DND-41 (cell line): ENCODE data around the gene GREB1L.

ENCODE experiments used
- ATAC-seq: fragments of 200-7000 bp; cut with Tn5 transposase; 3 replicates; pipeline ENCODE4 v1.9.1; 2021; ENCODE audit warnings: low read depth; ENCODE audit not compliant: insufficient read depth
- DNase-seq: peaks from one replicate; pipeline ENCODE4 v3.0.0-alpha.2; 2020
- H2AFZ ChIP-seq: 2 replicates; pipeline ENCODE4 v1.6.0; 2012; ENCODE audit warnings: low read depth, low read length
- H3K27ac ChIP-seq: 2 replicates; pipeline ENCODE4 v1.5.1; 2012; ENCODE audit warnings: low read length, inconsistent platforms
- H3K27me3 ChIP-seq: fragments of 200-600 bp; sonication (generic); 2 replicates; pipeline ENCODE4 v1.6.0; 2012; ENCODE audit warnings: low read length, mild to moderate bottlenecking, inconsistent platforms; ENCODE audit not compliant: insufficient read depth, poor library complexity
- H3K36me3 ChIP-seq: 2 replicates; pipeline ENCODE4 v1.5.1; 2012; ENCODE audit warnings: low read length, inconsistent platforms; ENCODE audit not compliant: insufficient read depth
- H3K4me1 ChIP-seq: 2 replicates; pipeline ENCODE4 v1.5.1; 2012; ENCODE audit warnings: mild to moderate bottlenecking, low read length; ENCODE audit not compliant: insufficient read depth
- H3K4me2 ChIP-seq: 2 replicates; pipeline ENCODE4 v1.6.0; 2012; ENCODE audit warnings: mild to moderate bottlenecking, moderate library complexity, low read length, inconsistent platforms; ENCODE audit not compliant: insufficient read depth
- H3K4me3 ChIP-seq, 2 experiments: fragments of 200-600 bp in 1 of 2; shearing (Covaris generic) in 1 of 2; 2 replicates each; pipeline ENCODE4 v1.5.1; 2012 to 2016; ENCODE audit warnings: inconsistent platforms in 2 of 2, low read length in 2 of 2, mild to moderate bottlenecking in 2 of 2, low read depth in 1 of 2, moderate library complexity in 1 of 2
- H3K79me2 ChIP-seq: 2 replicates; pipeline ENCODE4 v1.6.0; 2012; ENCODE audit warnings: low read length, inconsistent platforms; ENCODE audit not compliant: insufficient read depth
- H3K9ac ChIP-seq: 2 replicates; pipeline ENCODE4 v1.6.0; 2012; ENCODE audit warnings: low read depth, mild to moderate bottlenecking, inconsistent platforms, low read length, moderate library complexity
- H3K9me3 ChIP-seq: 2 replicates; pipeline ENCODE4 v1.5.1; 2012; ENCODE audit warnings: low read length, moderate library complexity, mild to moderate bottlenecking, inconsistent platforms; ENCODE audit not compliant: insufficient read depth, severe bottlenecking
- H4K20me1 ChIP-seq: 2 replicates; pipeline ENCODE4 v1.6.0; 2012; ENCODE audit warnings: low read length; ENCODE audit not compliant: insufficient read depth
- EZH2 ChIP-seq: IDR thresholded peaks from 3 replicates; pipeline ENCODE4 v1.6.1; 2012; ENCODE audit warnings: borderline replicate concordance, low read depth, mild to moderate bottlenecking, moderate library complexity, low read length, inconsistent platforms; ENCODE audit not compliant: severe bottlenecking
- TF ChIP-seq, protein P1 (sequence below): IDR thresholded peaks from 2 replicates; pipeline ENCODE4 v1.5.1; 2012; ENCODE audit warnings: borderline replicate concordance, low read length, moderate library complexity, mild to moderate bottlenecking; ENCODE audit not compliant: poor library complexity, severe bottlenecking; ENCODE audit errors: extremely low read depth

Gene GREB1L

GRCh38 chr18:21468514-21469164 lies 226.6 kb downstream of the GREB1L start:
- peaks cover 12% of the 10 kb centered on the region for H3K27me3 ChIP-seq
- TF ChIP-seq, protein P1, sequence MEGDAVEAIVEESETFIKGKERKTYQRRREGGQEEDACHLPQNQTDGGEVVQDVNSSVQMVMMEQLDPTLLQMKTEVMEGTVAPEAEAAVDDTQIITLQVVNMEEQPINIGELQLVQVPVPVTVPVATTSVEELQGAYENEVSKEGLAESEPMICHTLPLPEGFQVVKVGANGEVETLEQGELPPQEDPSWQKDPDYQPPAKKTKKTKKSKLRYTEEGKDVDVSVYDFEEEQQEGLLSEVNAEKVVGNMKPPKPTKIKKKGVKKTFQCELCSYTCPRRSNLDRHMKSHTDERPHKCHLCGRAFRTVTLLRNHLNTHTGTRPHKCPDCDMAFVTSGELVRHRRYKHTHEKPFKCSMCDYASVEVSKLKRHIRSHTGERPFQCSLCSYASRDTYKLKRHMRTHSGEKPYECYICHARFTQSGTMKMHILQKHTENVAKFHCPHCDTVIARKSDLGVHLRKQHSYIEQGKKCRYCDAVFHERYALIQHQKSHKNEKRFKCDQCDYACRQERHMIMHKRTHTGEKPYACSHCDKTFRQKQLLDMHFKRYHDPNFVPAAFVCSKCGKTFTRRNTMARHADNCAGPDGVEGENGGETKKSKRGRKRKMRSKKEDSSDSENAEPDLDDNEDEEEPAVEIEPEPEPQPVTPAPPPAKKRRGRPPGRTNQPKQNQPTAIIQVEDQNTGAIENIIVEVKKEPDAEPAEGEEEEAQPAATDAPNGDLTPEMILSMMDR = no peak
- H3K4me2 ChIP-seq = no peak overlapping the region
- no peak overlapping the region for H2AFZ ChIP-seq
- no peaks in the 10 kb centered on the region for H4K20me1 ChIP-seq
- no peak overlapping the region for H3K4me3 ChIP-seq
- H3K9ac ChIP-seq = no peak overlapping the region
- H3K36me3 ChIP-seq = no peaks in the 10 kb centered on the region
- H3K79me2 ChIP-seq = no peaks in the 10 kb centered on the region
- no peak overlapping the region for H3K27ac ChIP-seq
- no peak for ATAC-seq
- no peaks in the 10 kb centered on the region for H3K9me3 ChIP-seq
- no peaks in the 10 kb centered on the region for H3K4me1 ChIP-seq
- no peak for DNase-seq

DNA sequence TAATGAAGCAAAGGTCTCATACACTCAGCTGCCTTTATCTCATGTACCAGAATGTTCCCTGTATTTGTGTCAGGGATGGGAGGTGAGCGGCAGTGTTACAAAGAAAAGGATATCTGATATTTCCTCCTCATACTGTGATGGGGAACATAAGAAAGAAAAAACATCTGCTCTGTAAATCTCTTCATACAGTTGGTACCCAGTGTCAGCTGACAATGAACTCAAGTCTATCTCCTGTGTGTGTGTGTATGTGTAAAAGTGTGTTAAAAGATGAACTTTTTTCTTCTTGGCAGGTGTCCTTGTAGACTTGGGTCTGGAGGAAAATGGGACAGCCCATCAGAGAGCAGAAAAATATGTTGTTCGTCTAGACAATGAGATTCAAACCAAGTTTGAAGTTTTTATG lies 230.7 kb downstream of the GREB1L start:
- Histone ChIP-seq H3K36me3 (no peaks in the 10 kb centered on the region), H2AFZ (no peak overlapping the region), H3K4me3 (no peak overlapping the region), H3K4me1 (no peaks in the 10 kb centered on the region), H3K27me3 (peaks cover 12% of the 10 kb centered on the region), H3K79me2 (no peaks in the 10 kb centered on the region), H4K20me1 (no peaks in the 10 kb centered on the region), H3K4me2 (no peak overlapping the region), H3K9ac (no peak overlapping the region), H3K27ac (no peak overlapping the region), H3K9me3 (no peaks in the 10 kb centered on the region)
- ATAC-seq (no peak), DNase-seq (no peak)
- TF ChIP-seq, protein P1 = no peak
- TF ChIP-seq EZH2 = no peak

DNA sequence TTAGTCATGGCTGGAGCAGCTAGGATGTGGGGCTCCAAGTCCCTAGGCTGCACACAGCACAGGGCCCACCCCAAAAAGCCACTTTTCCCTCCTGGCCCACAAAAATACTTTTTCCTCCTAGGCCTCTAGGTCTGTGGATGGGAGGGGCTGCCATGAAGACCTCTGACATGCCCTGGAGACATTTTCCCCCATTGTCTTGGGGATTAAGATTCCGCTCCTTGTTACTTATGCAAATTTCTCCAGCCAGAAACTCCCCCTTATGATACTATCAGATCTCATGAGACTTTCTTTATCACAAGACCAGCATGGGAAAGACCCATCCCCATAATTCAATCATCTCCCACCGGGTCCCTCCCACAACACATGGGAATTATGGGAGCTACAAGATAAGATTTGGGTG lies 232.6 kb downstream of the GREB1L start:
- DNase-seq = no peak
- Histone ChIP-seq H3K9ac (no peak overlapping the region), H3K4me2 (no peak overlapping the region), H3K27ac (no peak overlapping the region), H3K36me3 (no peaks in the 10 kb centered on the region), H4K20me1 (no peaks in the 10 kb centered on the region), H3K4me1 (no peaks in the 10 kb centered on the region), H3K4me3 (no peak overlapping the region), H3K27me3 (peaks cover 6% of the 10 kb centered on the region), H3K9me3 (no peaks in the 10 kb centered on the region), H3K79me2 (no peaks in the 10 kb centered on the region), H2AFZ (no peak overlapping the region)
- ATAC-seq = no peak
- no peak for TF ChIP-seq EZH2
- TF ChIP-seq, protein P1 = no peak

- ATAC-seq (no peak), DNase-seq (no peak)
- Histone ChIP-seq H3K4me3 (no peak overlapping the region), H3K27ac (no peak overlapping the region), H4K20me1 (no peaks in the 10 kb centered on the region), H3K9ac (no peak overlapping the region), H2AFZ (no peak overlapping the region), H3K4me2 (no peak overlapping the region), H3K27me3 (no peaks in the 10 kb centered on the region), H3K4me1 (no peaks in the 10 kb centered on the region), H3K9me3 (no peaks in the 10 kb centered on the region), H3K79me2 (no peaks in the 10 kb centered on the region), H3K36me3 (no peaks in the 10 kb centered on the region)
- no peak for TF ChIP-seq EZH2
- TF ChIP-seq, protein P1 = no peak
These were observed 237.7 kb downstream of the GREB1L start for GRCh38 chr18:21479721-21480120.
